Retinal pigment epithelial cell (primary cell): ENCODE results near the gene FGD6.

Experiments
- DNase-seq: peaks from one replicate; pipeline ENCODE4 v3.0.0-alpha.2; 2010; ENCODE audit warnings: low read depth
- H3K4me3 ChIP-seq: 2 replicates; pipeline ENCODE4 v1.5.1; 2011; ENCODE audit warnings: mild to moderate bottlenecking, low read length, control low read depth, moderate library complexity
- CTCF ChIP-seq: conservative IDR thresholded peaks from 2 replicates; pipeline ENCODE4 v1.5.1; 2011; ENCODE audit warnings: low read depth, low read length, control low read depth, inconsistent platforms

FGD6 gene

GRCh38 chr12:95205016-95205624 lies 12.1 kb downstream of the FGD6 start:
- H3K4me3 ChIP-seq, result no peak overlapping the region
- no peak for DNase-seq
- TF ChIP-seq CTCF, result no peak

DNA sequence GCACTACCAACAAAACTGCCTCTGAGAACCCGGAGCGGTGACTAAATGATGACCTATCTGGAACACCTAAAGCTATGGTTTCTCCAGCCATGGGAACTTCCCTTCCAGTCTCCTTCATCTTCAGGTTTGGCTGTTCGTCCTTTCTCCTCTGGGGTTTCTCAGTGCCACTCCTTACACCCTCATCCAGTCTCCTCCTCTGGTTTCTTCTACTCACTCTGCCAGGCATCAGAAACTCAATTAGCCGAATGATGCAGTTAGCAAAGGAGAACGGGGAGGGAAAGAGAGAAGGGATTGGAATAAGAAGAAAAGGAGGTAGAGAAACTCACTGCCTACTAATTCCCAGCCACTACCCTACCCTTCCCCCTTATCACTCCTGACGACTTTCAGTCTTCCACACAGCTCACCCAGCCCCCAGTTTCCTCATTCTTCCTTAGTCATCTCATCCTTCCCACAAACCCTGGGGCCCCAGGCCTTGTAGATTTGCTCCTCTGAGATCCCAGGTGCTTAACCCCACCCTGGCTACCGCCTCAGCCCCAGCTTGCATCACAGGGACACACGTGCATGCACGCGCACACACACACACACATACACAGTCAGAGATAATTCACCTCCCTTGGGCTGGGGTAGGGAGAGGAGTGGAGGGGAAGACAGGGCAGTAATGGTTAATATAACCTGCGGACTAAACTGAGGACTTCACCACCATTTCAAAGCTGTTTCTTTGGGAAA lies 13.0 kb downstream of the FGD6 start:
- no peak overlapping the region for H3K4me3 ChIP-seq
- DNase-seq, result peak; percentile 73
- TF ChIP-seq CTCF, result no peak

DNA sequence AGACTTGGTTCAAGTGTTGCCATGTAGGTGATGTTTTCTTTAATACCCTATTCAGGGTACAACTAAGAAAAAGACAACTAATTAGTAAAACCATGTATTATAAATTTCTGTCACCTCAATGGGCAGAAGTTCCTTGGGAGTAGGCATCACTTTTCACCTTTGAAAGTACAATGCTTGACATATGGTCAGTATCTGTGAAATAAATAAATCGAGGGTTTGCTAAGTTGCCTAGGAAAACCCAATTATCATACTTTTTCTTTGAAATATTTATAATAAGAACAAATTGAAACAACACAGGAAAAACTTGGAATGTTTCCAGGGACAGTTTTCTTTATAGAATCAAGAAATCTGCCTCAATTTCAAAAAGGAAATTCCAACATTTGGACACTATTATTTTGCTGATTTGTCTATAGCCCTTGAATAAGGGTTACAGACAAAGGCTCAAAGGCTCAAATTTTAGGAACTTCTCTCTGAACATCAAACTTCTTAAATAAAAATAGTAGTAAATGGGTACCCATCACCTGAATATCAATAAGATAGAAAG lies 13.7 kb downstream of the FGD6 start:
- H3K4me3 ChIP-seq, result no peak overlapping the region
- no peak for TF ChIP-seq CTCF
- no peak for DNase-seq

- no peak for TF ChIP-seq CTCF
- H3K4me3 ChIP-seq, result no peak overlapping the region
- DNase-seq, result no peak
Measured at GRCh38 chr12:95202691-95203486, 14.4 kb downstream of the FGD6 start.

GRCh38 chr12:95201056-95201670 lies 16.1 kb downstream of the FGD6 start:
- no peak overlapping the region for H3K4me3 ChIP-seq
- TF ChIP-seq CTCF, result no peak
- DNase-seq, result no peak

DNA sequence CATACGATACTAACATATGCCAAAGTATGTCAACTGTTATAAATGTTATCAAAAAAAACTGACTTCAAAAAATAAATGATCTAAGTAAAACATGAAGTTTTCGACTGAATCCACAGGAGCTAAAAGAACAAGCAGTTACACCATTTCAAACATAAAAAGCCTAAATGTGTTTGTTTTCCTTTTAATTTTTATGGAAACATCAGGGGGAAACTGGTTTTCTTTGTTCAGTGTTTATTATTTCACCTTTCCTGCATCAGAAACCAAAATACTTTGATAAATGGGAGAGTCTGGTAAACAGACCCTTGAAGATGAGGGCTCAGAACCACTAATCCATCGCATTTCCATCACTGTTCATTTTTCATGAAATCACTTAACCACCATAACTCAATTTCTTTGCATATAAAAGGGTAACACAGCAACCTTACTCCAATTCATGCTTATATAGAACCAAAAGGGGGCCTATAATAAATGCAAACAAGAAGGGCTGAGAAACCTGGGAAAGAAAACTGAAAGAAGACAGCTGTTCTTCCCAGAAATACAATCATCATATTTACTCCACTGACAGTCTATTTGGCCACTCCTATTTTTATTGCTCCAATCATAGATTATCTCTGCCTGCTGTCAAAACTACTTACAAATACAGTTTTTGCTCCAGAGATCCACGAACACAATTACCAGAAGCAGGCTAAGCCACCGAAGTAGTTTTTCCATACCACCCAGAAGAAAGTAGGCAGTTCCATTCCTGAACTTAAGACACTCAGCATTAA lies 17.0 kb downstream of the FGD6 start:
- no peak for DNase-seq
- no peak for TF ChIP-seq CTCF
- no peak overlapping the region for H3K4me3 ChIP-seq
